Tibial nerve (tissue), 3 donors: Measurements from ENCODE around the gene CDH22.

ENCODE experiments used
- POLR2A ChIP-seq, 2 donors: fragments of 450-650 bp; IDR thresholded peaks; one replicate each; pipeline ENCODE4 v1.6.1; 2017; ENCODE audit warnings: antibody characterized with exemption in 2 of 2, mild to moderate bottlenecking in 2 of 2, moderate library complexity in 2 of 2
- TF ChIP-seq, protein P1 (sequence below), 5 experiments: fragments of 200-600 bp in 3 of 5; fragments of 450-650 bp in 2 of 5; sonication (generic) in 3 of 5; IDR thresholded peaks; one replicate each; pipeline ENCODE4 v1.5.1; 2016 to 2019; ENCODE audit warnings: antibody characterized with exemption in 5 of 5, mild to moderate bottlenecking in 3 of 5, moderate library complexity in 2 of 5

DNA sequence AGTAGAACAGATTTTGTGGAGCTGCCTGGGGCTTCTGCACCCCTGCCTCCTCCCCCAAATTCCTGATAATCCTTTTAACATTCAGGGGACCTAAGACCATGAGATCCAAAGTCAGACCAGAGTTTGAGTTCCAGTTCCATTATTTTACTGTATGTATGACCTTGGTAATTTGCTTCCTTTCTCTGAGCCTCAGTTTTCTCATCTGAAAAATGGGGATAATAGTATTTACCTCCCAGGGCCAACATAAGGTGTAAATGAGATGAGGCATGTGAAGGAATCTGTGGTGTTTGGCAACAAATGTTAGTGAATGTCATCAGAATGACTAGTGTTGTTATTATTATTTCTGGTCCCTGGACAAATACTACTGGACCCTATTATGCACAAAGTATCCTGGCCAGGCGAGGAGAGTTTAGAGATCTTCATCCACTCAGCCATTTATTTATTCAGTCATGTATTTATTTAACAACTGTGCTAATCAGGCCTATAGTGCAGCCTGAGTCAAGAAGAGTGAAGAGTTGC is 47.3 kb downstream of the CDH22 start:
- TF ChIP-seq, protein P1, sequence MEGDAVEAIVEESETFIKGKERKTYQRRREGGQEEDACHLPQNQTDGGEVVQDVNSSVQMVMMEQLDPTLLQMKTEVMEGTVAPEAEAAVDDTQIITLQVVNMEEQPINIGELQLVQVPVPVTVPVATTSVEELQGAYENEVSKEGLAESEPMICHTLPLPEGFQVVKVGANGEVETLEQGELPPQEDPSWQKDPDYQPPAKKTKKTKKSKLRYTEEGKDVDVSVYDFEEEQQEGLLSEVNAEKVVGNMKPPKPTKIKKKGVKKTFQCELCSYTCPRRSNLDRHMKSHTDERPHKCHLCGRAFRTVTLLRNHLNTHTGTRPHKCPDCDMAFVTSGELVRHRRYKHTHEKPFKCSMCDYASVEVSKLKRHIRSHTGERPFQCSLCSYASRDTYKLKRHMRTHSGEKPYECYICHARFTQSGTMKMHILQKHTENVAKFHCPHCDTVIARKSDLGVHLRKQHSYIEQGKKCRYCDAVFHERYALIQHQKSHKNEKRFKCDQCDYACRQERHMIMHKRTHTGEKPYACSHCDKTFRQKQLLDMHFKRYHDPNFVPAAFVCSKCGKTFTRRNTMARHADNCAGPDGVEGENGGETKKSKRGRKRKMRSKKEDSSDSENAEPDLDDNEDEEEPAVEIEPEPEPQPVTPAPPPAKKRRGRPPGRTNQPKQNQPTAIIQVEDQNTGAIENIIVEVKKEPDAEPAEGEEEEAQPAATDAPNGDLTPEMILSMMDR (IDR thresholded peaks at IDR 0.05): no peak
- no peak for TF ChIP-seq POLR2A (IDR thresholded peaks at IDR 0.05)
